Measurements from ENCODE around the gene IQSEC3.
A peak's percentile ranks its signal among the peaks of the same experiment; 100 is the strongest.

IQSEC3 gene

DNA sequence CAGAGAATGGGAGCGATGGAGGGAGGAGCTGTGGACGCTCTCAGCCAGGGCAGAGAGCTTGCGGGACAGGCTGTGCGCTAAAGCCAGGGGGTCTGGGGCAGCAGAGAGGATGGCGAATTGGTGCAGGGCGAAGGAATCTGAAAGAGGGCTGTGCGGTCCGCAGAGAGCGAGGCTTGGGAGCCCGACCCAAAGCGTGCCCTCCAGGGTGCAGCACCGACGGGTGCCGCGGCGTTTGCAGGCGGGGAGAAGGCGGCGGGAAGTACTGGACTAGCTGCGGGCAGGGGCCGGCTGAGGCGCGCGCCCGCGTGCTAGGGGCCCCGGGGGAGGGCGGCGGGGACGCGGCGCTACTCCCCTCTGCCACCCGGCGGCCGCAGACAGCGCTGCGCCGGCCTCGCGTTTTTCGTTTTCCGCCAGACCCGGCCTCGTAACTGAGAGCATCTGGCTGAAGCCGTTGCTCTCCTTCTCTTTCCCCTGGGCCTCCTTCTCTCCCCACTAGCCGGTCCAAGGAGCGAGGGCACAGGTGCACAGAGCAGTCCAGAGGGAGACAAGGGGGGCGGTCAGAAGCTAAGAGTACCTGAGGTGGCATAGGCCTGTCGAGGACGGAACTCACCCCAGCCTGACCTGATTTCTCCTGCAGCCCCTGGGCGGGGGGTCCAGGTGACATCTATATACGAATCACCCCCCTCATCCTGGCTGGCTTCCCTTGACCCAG is 122.5 kb downstream of the IQSEC3 start (continued):
- no peak for TF ChIP-seq ZNF391 (tag by site-specific recombination; IDR thresholded peaks at IDR 0.05; ENCODE audit: borderline replicate concordance, low read depth)
- no peak for TF ChIP-seq ZNF2 (tag by site-specific recombination; IDR thresholded peaks at IDR 0.05)
- no peak for TF ChIP-seq ZFP37 (tag by site-specific recombination; IDR thresholded peaks at IDR 0.05)
- TF ChIP-seq ZNF23 (tag by site-specific recombination; IDR thresholded peaks at IDR 0.05; ENCODE audit: borderline replicate concordance) = no peak
- TF ChIP-seq ZFP3 (tag by site-specific recombination; IDR thresholded peaks at IDR 0.05; ENCODE audit: low read depth) = no peak
- TF ChIP-seq ZNF169 (tag by site-specific recombination; IDR thresholded peaks at IDR 0.05) = no peak
- no peak for TF ChIP-seq ZNF184 (tag by site-specific recombination; IDR thresholded peaks at IDR 0.05)
- TF ChIP-seq, protein P1, sequence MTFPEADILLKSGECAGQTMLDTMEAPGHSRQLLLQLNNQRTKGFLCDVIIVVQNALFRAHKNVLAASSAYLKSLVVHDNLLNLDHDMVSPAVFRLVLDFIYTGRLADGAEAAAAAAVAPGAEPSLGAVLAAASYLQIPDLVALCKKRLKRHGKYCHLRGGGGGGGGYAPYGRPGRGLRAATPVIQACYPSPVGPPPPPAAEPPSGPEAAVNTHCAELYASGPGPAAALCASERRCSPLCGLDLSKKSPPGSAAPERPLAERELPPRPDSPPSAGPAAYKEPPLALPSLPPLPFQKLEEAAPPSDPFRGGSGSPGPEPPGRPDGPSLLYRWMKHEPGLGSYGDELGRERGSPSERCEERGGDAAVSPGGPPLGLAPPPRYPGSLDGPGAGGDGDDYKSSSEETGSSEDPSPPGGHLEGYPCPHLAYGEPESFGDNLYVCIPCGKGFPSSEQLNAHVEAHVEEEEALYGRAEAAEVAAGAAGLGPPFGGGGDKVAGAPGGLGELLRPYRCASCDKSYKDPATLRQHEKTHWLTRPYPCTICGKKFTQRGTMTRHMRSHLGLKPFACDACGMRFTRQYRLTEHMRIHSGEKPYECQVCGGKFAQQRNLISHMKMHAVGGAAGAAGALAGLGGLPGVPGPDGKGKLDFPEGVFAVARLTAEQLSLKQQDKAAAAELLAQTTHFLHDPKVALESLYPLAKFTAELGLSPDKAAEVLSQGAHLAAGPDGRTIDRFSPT (tag by site-specific recombination; IDR thresholded peaks at IDR 0.05) = no peak
- no peak for TF ChIP-seq ZNF561 (tag by site-specific recombination; IDR thresholded peaks at IDR 0.05; ENCODE audit: borderline replicate concordance)
- TF ChIP-seq, protein P2, sequence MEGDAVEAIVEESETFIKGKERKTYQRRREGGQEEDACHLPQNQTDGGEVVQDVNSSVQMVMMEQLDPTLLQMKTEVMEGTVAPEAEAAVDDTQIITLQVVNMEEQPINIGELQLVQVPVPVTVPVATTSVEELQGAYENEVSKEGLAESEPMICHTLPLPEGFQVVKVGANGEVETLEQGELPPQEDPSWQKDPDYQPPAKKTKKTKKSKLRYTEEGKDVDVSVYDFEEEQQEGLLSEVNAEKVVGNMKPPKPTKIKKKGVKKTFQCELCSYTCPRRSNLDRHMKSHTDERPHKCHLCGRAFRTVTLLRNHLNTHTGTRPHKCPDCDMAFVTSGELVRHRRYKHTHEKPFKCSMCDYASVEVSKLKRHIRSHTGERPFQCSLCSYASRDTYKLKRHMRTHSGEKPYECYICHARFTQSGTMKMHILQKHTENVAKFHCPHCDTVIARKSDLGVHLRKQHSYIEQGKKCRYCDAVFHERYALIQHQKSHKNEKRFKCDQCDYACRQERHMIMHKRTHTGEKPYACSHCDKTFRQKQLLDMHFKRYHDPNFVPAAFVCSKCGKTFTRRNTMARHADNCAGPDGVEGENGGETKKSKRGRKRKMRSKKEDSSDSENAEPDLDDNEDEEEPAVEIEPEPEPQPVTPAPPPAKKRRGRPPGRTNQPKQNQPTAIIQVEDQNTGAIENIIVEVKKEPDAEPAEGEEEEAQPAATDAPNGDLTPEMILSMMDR (tag by site-specific recombination; IDR thresholded peaks at IDR 0.05) = peak; percentile 40
- TF ChIP-seq ZNF350 (tag by site-specific recombination; IDR thresholded peaks at IDR 0.05) = no peak
- no peak for TF ChIP-seq SALL2 (tag by site-specific recombination; IDR thresholded peaks at IDR 0.05; ENCODE audit: borderline replicate concordance)
- TF ChIP-seq REPIN1 (tag by site-specific recombination; IDR thresholded peaks at IDR 0.05; ENCODE audit: low read depth) = no peak
- TF ChIP-seq, protein P3, sequence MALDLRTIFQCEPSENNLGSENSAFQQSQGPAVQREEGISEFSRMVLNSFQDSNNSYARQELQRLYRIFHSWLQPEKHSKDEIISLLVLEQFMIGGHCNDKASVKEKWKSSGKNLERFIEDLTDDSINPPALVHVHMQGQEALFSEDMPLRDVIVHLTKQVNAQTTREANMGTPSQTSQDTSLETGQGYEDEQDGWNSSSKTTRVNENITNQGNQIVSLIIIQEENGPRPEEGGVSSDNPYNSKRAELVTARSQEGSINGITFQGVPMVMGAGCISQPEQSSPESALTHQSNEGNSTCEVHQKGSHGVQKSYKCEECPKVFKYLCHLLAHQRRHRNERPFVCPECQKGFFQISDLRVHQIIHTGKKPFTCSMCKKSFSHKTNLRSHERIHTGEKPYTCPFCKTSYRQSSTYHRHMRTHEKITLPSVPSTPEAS (tag by site-specific recombination; IDR thresholded peaks at IDR 0.05) = no peak
- TF ChIP-seq ZNF335 (tag by site-specific recombination; conservative IDR thresholded peaks at IDR 0.05) = no peak
- TF ChIP-seq ZIC2 (tag by site-specific recombination; IDR thresholded peaks at IDR 0.05) = peak; percentile 52
- no peak for TF ChIP-seq ZNF292 (tag by site-specific recombination; IDR thresholded peaks at IDR 0.05; ENCODE audit: borderline replicate concordance, low read depth)
- TF ChIP-seq YY2 (tag by site-specific recombination; IDR thresholded peaks at IDR 0.05) = no peak
- TF ChIP-seq ZNF560 (tag by site-specific recombination; IDR thresholded peaks at IDR 0.05; ENCODE audit: borderline replicate concordance) = no peak
- TF ChIP-seq ZNF175 (tag by site-specific recombination; IDR thresholded peaks at IDR 0.05) = no peak
- TF ChIP-seq ZNF114 (tag by site-specific recombination; IDR thresholded peaks at IDR 0.05) = no peak
- no peak for TF ChIP-seq ZNF157 (tag by site-specific recombination; IDR thresholded peaks at IDR 0.05)
- TF ChIP-seq, protein P4, sequence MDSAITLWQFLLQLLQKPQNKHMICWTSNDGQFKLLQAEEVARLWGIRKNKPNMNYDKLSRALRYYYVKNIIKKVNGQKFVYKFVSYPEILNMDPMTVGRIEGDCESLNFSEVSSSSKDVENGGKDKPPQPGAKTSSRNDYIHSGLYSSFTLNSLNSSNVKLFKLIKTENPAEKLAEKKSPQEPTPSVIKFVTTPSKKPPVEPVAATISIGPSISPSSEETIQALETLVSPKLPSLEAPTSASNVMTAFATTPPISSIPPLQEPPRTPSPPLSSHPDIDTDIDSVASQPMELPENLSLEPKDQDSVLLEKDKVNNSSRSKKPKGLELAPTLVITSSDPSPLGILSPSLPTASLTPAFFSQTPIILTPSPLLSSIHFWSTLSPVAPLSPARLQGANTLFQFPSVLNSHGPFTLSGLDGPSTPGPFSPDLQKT (IDR thresholded peaks at IDR 0.05; ENCODE audit: borderline replicate concordance, low read depth, low read length) = no peak
- no peak for TF ChIP-seq SETDB1 (IDR thresholded peaks at IDR 0.05; ENCODE audit: insufficient read length, low read length)
- peak; percentile 56 for TF ChIP-seq ZNF366 (tag by site-specific recombination; conservative IDR thresholded peaks at IDR 0.05)
- TF ChIP-seq ZNF654 (tag by site-specific recombination; IDR thresholded peaks at IDR 0.05; ENCODE audit: low read depth) = no peak
- TF ChIP-seq, protein P5, sequence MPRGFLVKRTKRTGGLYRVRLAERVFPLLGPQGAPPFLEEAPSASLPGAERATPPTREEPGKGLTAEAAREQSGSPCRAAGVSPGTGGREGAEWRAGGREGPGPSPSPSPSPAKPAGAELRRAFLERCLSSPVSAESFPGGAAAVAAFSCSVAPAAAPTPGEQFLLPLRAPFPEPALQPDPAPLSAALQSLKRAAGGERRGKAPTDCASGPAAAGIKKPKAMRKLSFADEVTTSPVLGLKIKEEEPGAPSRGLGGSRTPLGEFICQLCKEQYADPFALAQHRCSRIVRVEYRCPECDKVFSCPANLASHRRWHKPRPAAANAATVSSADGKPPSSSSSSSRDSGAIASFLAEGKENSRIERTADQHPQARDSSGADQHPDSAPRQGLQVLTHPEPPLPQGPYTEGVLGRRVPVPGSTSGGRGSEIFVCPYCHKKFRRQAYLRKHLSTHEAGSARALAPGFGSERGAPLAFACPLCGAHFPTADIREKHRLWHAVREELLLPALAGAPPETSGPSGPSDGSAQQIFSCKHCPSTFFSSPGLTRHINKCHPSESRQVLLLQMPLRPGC (tag by site-specific recombination; IDR thresholded peaks at IDR 0.05) = no peak
- no peak for TF ChIP-seq MZF1 (tag by site-specific recombination; IDR thresholded peaks at IDR 0.05; ENCODE audit: borderline replicate concordance)
- TF ChIP-seq HOXA7 (CRISPR knock-in tag; IDR thresholded peaks at IDR 0.05; ENCODE audit: borderline replicate concordance) = no peak
- no peak for TF ChIP-seq SCRT1 (tag by site-specific recombination; IDR thresholded peaks at IDR 0.05; ENCODE audit: borderline replicate concordance)
- no peak for TF ChIP-seq ZNF274 (IDR thresholded peaks at IDR 0.05; ENCODE audit: low read length)
- no peak for TF ChIP-seq ZNF274 (tag by site-specific recombination; IDR thresholded peaks at IDR 0.05; ENCODE audit: borderline replicate concordance)
- TF ChIP-seq ZNF248 (tag by site-specific recombination; IDR thresholded peaks at IDR 0.05) = no peak
- no peak for TF ChIP-seq ZNF843 (tag by site-specific recombination; IDR thresholded peaks at IDR 0.05)
